SIG-M5 treated with dmso at 0.1 percent for 504 hours (cell line): ENCODE measurements around the gene DCUN1D2.
"Not testable (repeated sequence)": the region's sequence is repeated elsewhere in the genome, so short reads cannot be mapped to it uniquely, and the experiment has no call there.

Source experiments
- DNase-seq: peaks from one replicate; lab custom pipeline; 2025; ENCODE audit not compliant: unreplicated experiment; lab: John Stamatoyannopoulos, UW

Gene DCUN1D2

GRCh38 chr13:113491982-113492381, 1.5 kb upstream of the DCUN1D2 start:
- DNase-seq: no peak

DNA sequence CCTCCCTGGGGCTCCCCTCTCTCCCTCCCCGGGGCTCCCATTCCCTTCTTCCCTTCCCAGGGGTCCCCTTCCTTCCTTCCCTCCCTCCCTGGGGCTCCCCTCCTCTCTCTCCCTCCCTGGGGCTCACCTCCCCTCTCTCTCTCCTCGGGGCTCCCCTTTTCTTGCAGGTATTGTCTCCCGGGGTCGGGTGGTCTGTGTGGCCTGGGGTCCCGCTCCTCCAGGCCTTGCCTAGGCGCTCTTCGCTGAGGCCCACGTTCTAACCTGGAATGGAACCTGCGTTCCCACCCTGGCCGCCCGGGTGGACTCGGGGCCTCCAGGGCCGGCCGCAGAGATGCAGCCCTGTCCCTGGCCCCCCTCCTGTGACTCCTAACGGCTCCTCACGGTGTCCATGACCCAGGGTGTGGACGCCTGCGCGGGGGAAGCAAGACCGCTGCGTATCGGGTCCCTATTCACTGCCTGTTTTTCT, 940 bp upstream of the DCUN1D2 start:
- no peak for DNase-seq

GRCh38 chr13:113489549-113490495, 689 bp downstream of the DCUN1D2 start:
- peak; percentile 59 for DNase-seq

GRCh38 chr13:113489171-113489548, 1.4 kb downstream of the DCUN1D2 start:
- no peak for DNase-seq

GRCh38 chr13:113488283-113488682, 2.2 kb downstream of the DCUN1D2 start:
- DNase-seq: peak; percentile 13

DNA sequence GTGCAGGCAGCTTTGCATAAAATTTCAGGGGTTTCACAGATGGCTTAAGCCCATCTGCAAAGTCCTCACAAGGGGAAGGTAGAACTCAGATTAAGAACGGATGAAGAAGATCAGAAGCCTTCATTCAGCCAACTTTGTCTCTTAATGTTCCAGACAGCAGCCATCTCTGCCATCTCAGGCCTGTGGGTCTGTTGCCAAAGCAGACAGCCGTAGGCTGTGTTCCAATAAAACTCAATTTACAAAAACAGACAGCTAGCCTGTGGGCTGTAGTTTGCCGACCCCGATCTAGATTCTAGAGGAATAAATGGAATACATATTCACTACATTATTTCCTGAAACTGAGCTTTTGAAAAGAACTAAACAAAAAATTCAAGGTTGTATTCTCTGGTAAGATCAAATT, 3.8 kb downstream of the DCUN1D2 start:
- no peak for DNase-seq

- no peak for DNase-seq
These were observed 5.0 kb downstream of the DCUN1D2 start for GRCh38 chr13:113485545-113485944.

- DNase-seq: no peak
These were observed 6.8 kb downstream of the DCUN1D2 start for GRCh38 chr13:113483504-113484293.

DNA sequence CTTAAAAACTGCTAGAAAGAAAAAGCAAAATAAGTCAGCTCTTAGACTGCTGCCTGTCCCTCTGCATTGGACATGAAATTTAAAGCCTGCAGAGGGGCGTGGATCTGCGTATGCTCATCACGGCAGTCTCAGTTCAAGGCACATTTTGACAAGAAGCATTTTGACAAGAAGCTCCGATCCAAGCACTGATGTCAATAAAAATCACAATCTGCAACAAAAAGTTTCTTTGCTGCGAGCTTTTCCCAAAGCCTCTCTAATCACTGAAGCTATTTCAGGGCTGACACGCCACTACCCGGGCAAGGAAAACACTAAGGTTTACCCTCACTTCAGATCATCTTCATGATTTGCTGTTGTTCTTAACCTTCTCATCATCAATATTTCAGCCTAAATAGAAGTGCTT, 7.4 kb downstream of the DCUN1D2 start:
- DNase-seq: no peak

GRCh38 chr13:113479179-113479578, 11.3 kb downstream of the DCUN1D2 start:
- no peak for DNase-seq

- no peak for DNase-seq
These were observed 12.8 kb downstream of the DCUN1D2 start for GRCh38 chr13:113477724-113478123.

- DNase-seq: no peak
These were observed 13.7 kb downstream of the DCUN1D2 start for GRCh38 chr13:113476811-113477210.

- DNase-seq: no peak
These were observed 14.6 kb downstream of the DCUN1D2 start for GRCh38 chr13:113475911-113476310.

DNA sequence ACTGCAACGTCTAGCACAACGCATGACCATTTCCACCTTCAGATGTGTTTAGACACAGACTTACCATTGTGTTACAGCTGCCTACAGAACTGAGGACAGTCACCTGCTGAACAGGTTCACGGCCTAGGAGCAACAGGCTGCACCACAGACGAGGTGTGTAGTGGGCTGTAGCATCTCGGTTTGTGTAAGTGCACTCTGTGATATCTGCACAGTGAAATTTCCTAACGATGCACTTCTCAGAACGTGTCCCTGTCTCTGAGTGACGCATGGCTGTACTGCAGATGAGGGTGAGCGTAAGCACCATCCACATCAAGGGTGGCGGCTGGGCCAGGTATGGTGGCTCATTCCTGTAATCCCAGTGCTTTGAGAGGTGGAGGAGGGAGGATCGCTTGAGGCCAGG, 15.2 kb downstream of the DCUN1D2 start:
- DNase-seq: no peak

DNA sequence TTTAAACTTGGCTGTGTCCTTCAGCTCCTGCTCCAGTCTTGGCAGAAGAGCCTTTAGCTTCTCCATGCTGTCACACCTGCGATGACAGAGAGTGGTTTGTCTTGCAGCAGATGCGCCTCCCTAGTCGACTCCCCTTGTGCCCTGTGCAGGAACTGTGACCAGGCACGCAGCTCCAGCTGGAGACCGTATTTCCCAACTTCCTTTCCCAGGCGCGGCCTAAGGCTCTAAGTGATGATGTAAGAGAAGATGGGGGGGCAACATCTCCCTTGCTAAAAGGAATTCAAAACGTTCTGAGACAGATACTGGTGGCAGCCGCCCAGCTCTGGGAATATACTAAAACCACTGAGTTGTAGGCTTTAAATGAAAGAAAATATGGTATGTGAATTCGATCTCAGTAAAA, 16.3 kb downstream of the DCUN1D2 start:
- DNase-seq: peak; percentile 95

DNA sequence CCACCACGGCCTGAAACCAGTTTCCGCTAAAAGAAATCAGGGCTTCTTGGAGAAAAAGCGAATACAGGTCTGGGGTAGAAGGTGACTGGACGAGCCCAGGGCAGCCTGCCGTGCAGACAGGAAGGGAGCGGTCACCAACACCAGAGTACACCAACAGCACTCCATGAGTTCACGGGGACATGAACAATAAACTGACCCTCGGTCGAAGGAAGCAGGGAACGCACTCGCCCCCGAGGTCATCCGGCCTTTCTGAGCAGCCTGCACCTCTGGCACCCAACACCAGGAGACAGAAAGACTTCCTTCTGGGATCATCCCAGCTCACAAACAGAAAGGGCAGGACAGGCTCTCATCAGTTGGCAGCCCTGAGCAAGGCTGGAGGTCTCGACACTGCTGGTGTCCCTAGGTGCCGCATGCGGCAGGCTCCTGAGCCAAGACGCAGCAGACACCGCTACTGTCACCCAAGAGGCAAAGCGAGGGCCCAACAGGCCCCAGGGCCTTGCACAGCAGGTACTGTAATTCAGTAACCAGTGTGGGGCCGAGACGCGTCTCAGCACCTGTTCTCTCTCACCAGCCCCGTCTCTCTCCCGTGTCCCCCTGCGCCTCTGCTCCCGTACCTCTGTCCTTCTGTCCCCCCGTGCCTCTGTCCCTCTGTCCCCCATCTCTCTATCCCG, 18.0 kb downstream of the DCUN1D2 start:
- no peak for DNase-seq

- DNase-seq: no peak
These were observed 18.7 kb downstream of the DCUN1D2 start for GRCh38 chr13:113471844-113472243.

DNA sequence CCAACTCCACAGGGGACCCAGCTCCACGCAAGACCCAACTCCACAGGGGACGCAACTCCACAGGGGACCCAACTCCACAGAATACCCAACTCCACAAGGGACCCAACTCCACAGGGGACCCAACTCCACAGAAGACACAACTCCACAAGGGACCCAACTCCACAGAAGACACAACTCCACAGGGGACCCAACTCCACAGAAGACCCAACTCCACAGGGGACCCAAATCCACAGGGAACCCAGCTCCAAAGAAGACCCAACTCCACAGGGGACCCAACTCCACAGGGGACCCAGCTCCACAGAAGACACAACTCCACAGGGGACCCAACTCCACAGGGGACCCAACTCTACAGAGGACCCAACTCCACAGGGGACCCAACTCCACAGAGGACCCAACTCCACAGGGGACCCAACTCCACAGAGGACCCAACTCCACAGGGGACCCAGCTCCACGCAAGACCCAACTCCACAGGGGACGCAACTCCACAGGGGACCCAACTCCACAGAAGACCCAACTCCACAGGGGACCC, 19.8 kb downstream of the DCUN1D2 start:
- DNase-seq: not testable (repeated sequence)

DNA sequence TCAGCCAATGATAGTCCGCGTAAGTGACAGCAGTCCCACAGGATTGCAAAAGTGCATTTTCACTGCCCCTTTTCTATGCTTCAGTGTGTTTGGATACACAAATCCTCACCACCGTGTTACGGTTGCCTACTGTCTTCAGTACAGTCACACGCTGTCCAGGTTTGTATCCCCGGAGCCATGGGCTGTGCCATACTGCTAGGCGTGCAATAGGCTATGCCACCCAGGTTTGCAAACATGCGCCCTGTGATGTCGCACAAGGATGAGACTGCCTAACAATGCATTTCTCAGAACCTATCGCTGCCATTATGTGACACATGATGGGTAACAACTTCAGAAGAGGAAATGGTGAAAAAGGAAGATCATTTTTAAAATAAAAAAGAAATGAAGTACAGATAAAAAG, 20.4 kb downstream of the DCUN1D2 start:
- no peak for DNase-seq

DNA sequence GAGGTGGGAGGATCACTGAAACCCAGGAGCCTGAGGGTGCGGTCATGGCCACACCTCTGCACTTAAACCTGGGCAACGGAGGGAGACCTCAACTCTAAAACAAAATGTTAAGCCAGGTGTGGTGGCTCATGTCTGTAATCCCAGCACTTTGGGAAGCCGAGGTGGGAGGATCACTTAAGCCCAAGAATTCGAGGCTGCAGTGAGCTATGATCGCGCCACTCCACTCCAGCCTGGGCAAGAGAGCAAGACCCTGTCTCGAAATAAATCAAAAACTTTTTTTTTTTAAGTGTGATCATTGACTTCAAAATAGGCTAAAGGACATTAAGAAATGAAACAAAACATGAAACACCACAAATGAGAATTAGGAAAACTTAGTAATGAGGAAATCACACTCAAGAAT, 20.9 kb downstream of the DCUN1D2 start:
- no peak for DNase-seq
